H1 (cell line): ENCODE data around the gene KDELR1.

Experiments used
- CHD2 ChIP-seq: IDR thresholded peaks from 2 replicates; pipeline ENCODE4 v1.6.1; 2012; ENCODE audit warnings: low read length, improper control_type of control experiment
- GABPA ChIP-seq: IDR thresholded peaks from 2 replicates; pipeline ENCODE4 v1.6.1; 2011; ENCODE audit warnings: mild to moderate bottlenecking, low read length, moderate library complexity, borderline replicate concordance; ENCODE audit not compliant: insufficient read depth
- POLR2A ChIP-seq, 2 experiments: IDR thresholded peaks; 1 replicate in 1 of 2; 2 replicates in 1 of 2; pipeline ENCODE4 v1.6.1; 2011; ENCODE audit warnings: low read depth in 2 of 2, low read length in 2 of 2, mild to moderate bottlenecking in 2 of 2; ENCODE audit errors: control extremely low read depth in 1 of 2
- RAD21 ChIP-seq, 2 experiments: IDR thresholded peaks in 1 of 2; conservative IDR thresholded peaks in 1 of 2; 2 replicates each; pipeline ENCODE4 v1.6.1; 2011; ENCODE audit warnings: low read depth in 2 of 2, low read length in 2 of 2, improper control_type of control experiment in 1 of 2, inconsistent platforms in 1 of 2, mild to moderate bottlenecking in 1 of 2, moderate library complexity in 1 of 2
- SIN3A ChIP-seq, 2 experiments: IDR thresholded peaks in 1 of 2; conservative IDR thresholded peaks in 1 of 2; 2 replicates each; pipeline ENCODE4 v1.6.1; 2011 to 2012; ENCODE audit warnings: low read length in 2 of 2, improper control_type of control experiment in 1 of 2, low read depth in 1 of 2, mild to moderate bottlenecking in 1 of 2
- TF ChIP-seq, protein P1 (sequence below), 3 experiments: IDR thresholded peaks; 1 replicate in 2 of 3; 2 replicates in 1 of 3; pipeline versions ENCODE4 v1.5.1 to v1.6.1; 2011; ENCODE audit warnings: low read length in 3 of 3, mild to moderate bottlenecking in 3 of 3, inconsistent platforms in 2 of 3, low read depth in 1 of 3, moderate library complexity in 1 of 3; ENCODE audit not compliant: insufficient read depth in 1 of 3; ENCODE audit errors: control extremely low read depth in 1 of 3
- TF ChIP-seq, protein P2 (sequence below): IDR thresholded peaks from 2 replicates; pipeline ENCODE4 v1.6.1; 2012; ENCODE audit warnings: low read length, inconsistent platforms

DNA sequence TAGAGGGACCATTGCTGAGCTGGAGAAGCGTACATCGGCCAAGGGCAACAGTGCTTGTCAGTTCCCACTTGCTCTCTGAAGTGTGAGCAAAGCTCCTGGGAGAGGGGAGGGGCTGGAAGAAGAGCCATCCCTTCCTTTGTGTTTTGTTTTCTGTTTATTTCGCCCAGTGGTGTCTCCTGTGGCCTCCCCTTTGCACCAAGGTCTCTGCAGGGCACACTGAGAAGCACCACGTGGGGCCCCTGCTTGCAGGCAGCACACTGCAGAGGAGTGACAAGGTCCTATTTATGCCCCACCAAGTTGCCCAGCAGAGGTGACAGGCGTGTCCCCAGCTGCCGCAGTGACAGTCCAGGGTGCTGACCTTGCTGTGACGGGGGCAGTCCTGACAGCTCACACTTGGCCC is 26.1 kb upstream of the KDELR1 start:
- no peak for TF ChIP-seq RAD21 (IDR thresholded peaks at IDR 0.05 in 1 of 2, conservative IDR thresholded peaks at IDR 0.05 in 1 of 2; ENCODE audit: low read depth in 2 of 2, low read length in 2 of 2)
- no peak for TF ChIP-seq CHD2
- no peak for TF ChIP-seq GABPA
- no peak for TF ChIP-seq POLR2A (IDR thresholded peaks at IDR 0.05; ENCODE audit: control extremely low read depth in 1 of 2, low read depth in 2 of 2, low read length in 2 of 2)
- TF ChIP-seq, protein P1, sequence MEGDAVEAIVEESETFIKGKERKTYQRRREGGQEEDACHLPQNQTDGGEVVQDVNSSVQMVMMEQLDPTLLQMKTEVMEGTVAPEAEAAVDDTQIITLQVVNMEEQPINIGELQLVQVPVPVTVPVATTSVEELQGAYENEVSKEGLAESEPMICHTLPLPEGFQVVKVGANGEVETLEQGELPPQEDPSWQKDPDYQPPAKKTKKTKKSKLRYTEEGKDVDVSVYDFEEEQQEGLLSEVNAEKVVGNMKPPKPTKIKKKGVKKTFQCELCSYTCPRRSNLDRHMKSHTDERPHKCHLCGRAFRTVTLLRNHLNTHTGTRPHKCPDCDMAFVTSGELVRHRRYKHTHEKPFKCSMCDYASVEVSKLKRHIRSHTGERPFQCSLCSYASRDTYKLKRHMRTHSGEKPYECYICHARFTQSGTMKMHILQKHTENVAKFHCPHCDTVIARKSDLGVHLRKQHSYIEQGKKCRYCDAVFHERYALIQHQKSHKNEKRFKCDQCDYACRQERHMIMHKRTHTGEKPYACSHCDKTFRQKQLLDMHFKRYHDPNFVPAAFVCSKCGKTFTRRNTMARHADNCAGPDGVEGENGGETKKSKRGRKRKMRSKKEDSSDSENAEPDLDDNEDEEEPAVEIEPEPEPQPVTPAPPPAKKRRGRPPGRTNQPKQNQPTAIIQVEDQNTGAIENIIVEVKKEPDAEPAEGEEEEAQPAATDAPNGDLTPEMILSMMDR (IDR thresholded peaks at IDR 0.05; ENCODE audit: control extremely low read depth in 1 of 3, insufficient read depth in 1 of 3, low read depth in 1 of 3, low read length in 3 of 3), result no peak
- no peak for TF ChIP-seq SIN3A (conservative IDR thresholded peaks at IDR 0.05 in 1 of 2, IDR thresholded peaks at IDR 0.05 in 1 of 2; ENCODE audit: low read depth in 1 of 2, low read length in 2 of 2)
- TF ChIP-seq, protein P2, sequence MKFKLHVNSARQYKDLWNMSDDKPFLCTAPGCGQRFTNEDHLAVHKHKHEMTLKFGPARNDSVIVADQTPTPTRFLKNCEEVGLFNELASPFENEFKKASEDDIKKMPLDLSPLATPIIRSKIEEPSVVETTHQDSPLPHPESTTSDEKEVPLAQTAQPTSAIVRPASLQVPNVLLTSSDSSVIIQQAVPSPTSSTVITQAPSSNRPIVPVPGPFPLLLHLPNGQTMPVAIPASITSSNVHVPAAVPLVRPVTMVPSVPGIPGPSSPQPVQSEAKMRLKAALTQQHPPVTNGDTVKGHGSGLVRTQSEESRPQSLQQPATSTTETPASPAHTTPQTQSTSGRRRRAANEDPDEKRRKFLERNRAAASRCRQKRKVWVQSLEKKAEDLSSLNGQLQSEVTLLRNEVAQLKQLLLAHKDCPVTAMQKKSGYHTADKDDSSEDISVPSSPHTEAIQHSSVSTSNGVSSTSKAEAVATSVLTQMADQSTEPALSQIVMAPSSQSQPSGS, result no peak
